Stimulated activated naive B cell treated with anti-CD40 and anti-IgM and Interleukin-4, amounts not matched to agents 10 μg/mL and 1 μg/mL and 100 μg/mL, for 72 hours (primary cell): ENCODE data around the gene TMEM150C.
A peak's percentile ranks its signal among the peaks of the same experiment; 100 is the strongest.
"Not testable (repeated sequence)": the region's sequence is repeated elsewhere in the genome, so short reads cannot be mapped to it uniquely, and the experiment has no call there.

Experiments used
- ATAC-seq, 2 donors: fragments of 150-1000 bp; cut with Tn5 transposase; replicated peaks; 2 replicates each; pipeline ENCODE4 v1.10.0; 2021; ENCODE audit warnings: moderate library complexity in 1 of 2
- DNase-seq: peaks from one replicate; pipeline ENCODE4 v3.0.0; 2021
- H3K27ac Mint-ChIP-seq: one replicate; pipeline ENCODE4 v1.8.0; 2022; ENCODE audit warnings: mild to moderate bottlenecking, mixed read lengths
- H3K27me3 Mint-ChIP-seq, 2 donors: one replicate each; pipeline ENCODE4 v1.8.0; 2022; ENCODE audit warnings: mixed read lengths in 2 of 2
- H3K36me3 Mint-ChIP-seq, 2 donors: one replicate each; pipeline ENCODE4 v1.8.0; 2022; ENCODE audit warnings: mixed read lengths in 2 of 2, mild to moderate bottlenecking in 1 of 2
- H3K4me1 Mint-ChIP-seq, 2 donors: one replicate each; pipeline ENCODE4 v1.8.0; 2022; ENCODE audit warnings: mixed read lengths in 2 of 2, mild to moderate bottlenecking in 1 of 2
- H3K4me3 Mint-ChIP-seq, 2 donors: one replicate each; pipeline ENCODE4 v1.8.0; 2022; ENCODE audit warnings: mild to moderate bottlenecking in 2 of 2, mixed read lengths in 2 of 2, moderate library complexity in 1 of 2
- H3K9me3 Mint-ChIP-seq, 2 donors: one replicate each; pipeline ENCODE4 v1.8.0; 2022; ENCODE audit warnings: mixed read lengths in 2 of 2, mild to moderate bottlenecking in 1 of 2

The TMEM150C gene

GRCh38 chr4:82489076-82489475 is 72.7 kb downstream of the TMEM150C start:
- peak overlapping the region; percentile 25 for H3K27ac Mint-ChIP-seq
- ATAC-seq (no peak), DNase-seq (no peak)
- H3K4me3 Mint-ChIP-seq: no peak overlapping the region
- peaks cover 11 to 31% of the 10 kb centered on the region in 2 donors for H3K36me3 Mint-ChIP-seq
- no peaks in the 10 kb centered on the region for H3K27me3 Mint-ChIP-seq
- H3K9me3 Mint-ChIP-seq: no peaks in the 10 kb centered on the region
- no peaks in the 10 kb centered on the region for H3K4me1 Mint-ChIP-seq

GRCh38 chr4:82484996-82485783 is 76.6 kb downstream of the TMEM150C start:
- no peak overlapping the region for H3K4me3 Mint-ChIP-seq
- ATAC-seq (no peak), DNase-seq (no peak)
- H3K27ac Mint-ChIP-seq: no peak overlapping the region
- H3K4me1 Mint-ChIP-seq: no peaks in the 10 kb centered on the region
- peaks cover 16 to 54% of the 10 kb centered on the region in 2 donors for H3K36me3 Mint-ChIP-seq
- H3K27me3 Mint-ChIP-seq: no peaks in the 10 kb centered on the region
- H3K9me3 Mint-ChIP-seq: no peaks in the 10 kb centered on the region

GRCh38 chr4:82482387-82482786 is 79.4 kb downstream of the TMEM150C start:
- no peak overlapping the region for H3K27ac Mint-ChIP-seq

GRCh38 chr4:82481506-82481840 is 80.3 kb downstream of the TMEM150C start:
- ATAC-seq (no peak), DNase-seq (no peak)
- Mint-ChIP-seq H3K4me3 (no peak overlapping the region), H3K36me3 (peaks cover 22 to 60% of the 10 kb centered on the region in 2 donors), H3K9me3 (no peaks in the 10 kb centered on the region), H3K27me3 (no peaks in the 10 kb centered on the region), H3K27ac (no peak overlapping the region), H3K4me1 (no peaks in the 10 kb centered on the region)

More at GRCh38 chr4:82482387-82482786, 79.4 kb downstream of the TMEM150C start:
- ATAC-seq: no peak
- Mint-ChIP-seq H3K4me3 (no peak overlapping the region), H3K36me3 (peaks cover 22 to 64% of the 10 kb centered on the region in 2 donors), H3K9me3 (no peaks in the 10 kb centered on the region), H3K4me1 (no peaks in the 10 kb centered on the region), H3K27me3 (no peaks in the 10 kb centered on the region)
- no peak for DNase-seq

GRCh38 chr4:82480771-82481505 is 80.8 kb downstream of the TMEM150C start:
- no peaks in the 10 kb centered on the region for H3K27me3 Mint-ChIP-seq
- H3K4me1 Mint-ChIP-seq: no peaks in the 10 kb centered on the region
- no peaks in the 10 kb centered on the region for H3K9me3 Mint-ChIP-seq
- ATAC-seq: no peak
- H3K4me3 Mint-ChIP-seq: no peak overlapping the region
- H3K27ac Mint-ChIP-seq: no peak overlapping the region
- no peak for DNase-seq
- peaks cover 22 to 59% of the 10 kb centered on the region in 2 donors for H3K36me3 Mint-ChIP-seq

- ATAC-seq (no peak), DNase-seq (no peak)
- Mint-ChIP-seq H3K4me1 (no peaks in the 10 kb centered on the region), H3K27me3 (no peaks in the 10 kb centered on the region), H3K36me3 (peaks cover 19 to 60% of the 10 kb centered on the region in 2 donors), H3K27ac (no peak overlapping the region), H3K9me3 (no peaks in the 10 kb centered on the region), H3K4me3 (no peak overlapping the region)
Observed at GRCh38 chr4:82479562-82479961, 82.2 kb downstream of the TMEM150C start.

- DNase-seq, H3K4me1 Mint-ChIP-seq, ATAC-seq, H3K27ac Mint-ChIP-seq, H3K9me3 Mint-ChIP-seq, H3K4me3 Mint-ChIP-seq, H3K27me3 Mint-ChIP-seq: not testable (repeated sequence)
- peaks cover 21 to 59% of the 10 kb centered on the region in 2 donors for H3K36me3 Mint-ChIP-seq
Observed at GRCh38 chr4:82477469-82477868, 84.3 kb downstream of the TMEM150C start.

GRCh38 chr4:82475931-82476330 is 85.9 kb downstream of the TMEM150C start:
- H3K36me3 Mint-ChIP-seq: peaks cover 16 to 48% of the 10 kb centered on the region in 2 donors
- not testable (repeated sequence) for H3K27me3 Mint-ChIP-seq, H3K4me1 Mint-ChIP-seq, DNase-seq, H3K9me3 Mint-ChIP-seq, ATAC-seq, H3K27ac Mint-ChIP-seq, H3K4me3 Mint-ChIP-seq

GRCh38 chr4:82473621-82474164 is 88.1 kb downstream of the TMEM150C start:
- H3K4me1 Mint-ChIP-seq: no peaks in the 10 kb centered on the region
- H3K4me3 Mint-ChIP-seq: no peak overlapping the region
- peaks cover 7 to 36% of the 10 kb centered on the region in 2 donors for H3K36me3 Mint-ChIP-seq
- H3K27me3 Mint-ChIP-seq: no peaks in the 10 kb centered on the region
- ATAC-seq (no peak), DNase-seq (no peak)
- H3K9me3 Mint-ChIP-seq: no peaks in the 10 kb centered on the region
- no peak overlapping the region for H3K27ac Mint-ChIP-seq

GRCh38 chr4:82473080-82473479 is 88.7 kb downstream of the TMEM150C start:
- H3K9me3 Mint-ChIP-seq, H3K27me3 Mint-ChIP-seq, H3K27ac Mint-ChIP-seq, H3K4me3 Mint-ChIP-seq, H3K4me1 Mint-ChIP-seq, ATAC-seq, DNase-seq: not testable (repeated sequence)
- peaks cover 11 to 36% of the 10 kb centered on the region in 2 donors for H3K36me3 Mint-ChIP-seq

GRCh38 chr4:82469791-82470345 is 91.9 kb downstream of the TMEM150C start:
- H3K9me3 Mint-ChIP-seq: no peaks in the 10 kb centered on the region
- no peak for ATAC-seq
- H3K36me3 Mint-ChIP-seq: peaks cover 25 to 51% of the 10 kb centered on the region in 2 donors
- DNase-seq: no peak
- peaks cover 6 to 9% of the 10 kb centered on the region in 2 donors for H3K4me1 Mint-ChIP-seq
- no peak overlapping the region for H3K4me3 Mint-ChIP-seq
- H3K27ac Mint-ChIP-seq: no peak overlapping the region
- H3K27me3 Mint-ChIP-seq: no peaks in the 10 kb centered on the region

GRCh38 chr4:82467471-82467870 is 94.3 kb downstream of the TMEM150C start:
- ATAC-seq: no peak
- Mint-ChIP-seq H3K36me3 (peaks cover 27 to 50% of the 10 kb centered on the region in 2 donors), H3K9me3 (no peaks in the 10 kb centered on the region), H3K4me3 (no peak overlapping the region), H3K27ac (no peak overlapping the region), H3K27me3 (no peaks in the 10 kb centered on the region), H3K4me1 (peaks cover 14 to 26% of the 10 kb centered on the region in 2 donors)
- DNase-seq: no peak

- no peak overlapping the region for H3K4me3 Mint-ChIP-seq
- DNase-seq (no peak), ATAC-seq (no peak)
- H3K9me3 Mint-ChIP-seq: no peaks in the 10 kb centered on the region
- no peaks in the 10 kb centered on the region for H3K27me3 Mint-ChIP-seq
- H3K27ac Mint-ChIP-seq: peak overlapping the region; percentile 15
- H3K36me3 Mint-ChIP-seq: peaks cover 36 to 57% of the 10 kb centered on the region in 2 donors
- H3K4me1 Mint-ChIP-seq: peaks cover 24 to 41% of the 10 kb centered on the region in 2 donors
Observed at GRCh38 chr4:82463221-82463620, 98.6 kb downstream of the TMEM150C start.

- Mint-ChIP-seq H3K36me3 (peaks cover 32 to 59% of the 10 kb centered on the region in 2 donors), H3K4me1 (peaks cover 27 to 47% of the 10 kb centered on the region in 2 donors), H3K27ac (no peak overlapping the region), H3K9me3 (no peaks in the 10 kb centered on the region), H3K4me3 (no peak overlapping the region), H3K27me3 (no peaks in the 10 kb centered on the region)
- ATAC-seq (peak; percentile 81 to 91), DNase-seq (peak; percentile 68)
Observed at GRCh38 chr4:82462415-82462831, 99.4 kb downstream of the TMEM150C start.
